ENCODE data around the gene QKI. TPM values are rescaled to one million over a fixed set of nuclear protein-coding genes. Genes with fewer than 3 reads are reported as not detected.
A peak's percentile ranks its signal among the peaks of the same experiment; 100 is the strongest.

QKI gene
- total RNA-seq, 1 donor from 2014 or later, result 234 TPM

DNA sequence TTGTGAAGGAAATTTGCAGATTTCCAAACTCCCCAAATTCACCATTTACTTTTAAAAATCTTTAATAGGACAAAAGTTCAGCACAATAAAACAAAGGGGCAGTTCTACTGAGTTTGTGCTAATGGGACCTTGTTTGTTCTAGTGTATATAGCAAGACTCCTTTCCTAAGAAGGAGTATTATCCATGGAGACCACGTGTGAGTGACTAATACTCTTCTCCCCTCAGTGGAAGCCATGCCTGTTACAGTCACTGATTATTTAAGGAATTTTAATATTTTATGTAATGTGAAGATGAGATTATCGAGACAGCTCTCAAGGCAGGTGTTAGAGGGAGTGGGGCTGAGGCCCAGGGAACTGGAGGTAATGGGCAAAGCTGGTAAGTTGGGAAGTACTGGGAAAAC lies 16.4 kb upstream of the QKI start:
- intact Hi-C loops (cut with DNase I), result loop anchor here (10.0 kb wide), 1 partner anchor 213 kb away; no protein-coding TSS in a partner anchor
- Histone ChIP-seq H3K36me3 (no peaks in the 10 kb centered on the region), H3K27me3 (no peaks in the 10 kb centered on the region), H3K4me3 (no peak overlapping the region), H3K9me3 (no peaks in the 10 kb centered on the region), H3K27ac (no peak overlapping the region), H3K4me1 (peaks cover 6% of the 10 kb centered on the region)
- ATAC-seq (no peak), DNase-seq (no peak)
- TF ChIP-seq, protein P1, sequence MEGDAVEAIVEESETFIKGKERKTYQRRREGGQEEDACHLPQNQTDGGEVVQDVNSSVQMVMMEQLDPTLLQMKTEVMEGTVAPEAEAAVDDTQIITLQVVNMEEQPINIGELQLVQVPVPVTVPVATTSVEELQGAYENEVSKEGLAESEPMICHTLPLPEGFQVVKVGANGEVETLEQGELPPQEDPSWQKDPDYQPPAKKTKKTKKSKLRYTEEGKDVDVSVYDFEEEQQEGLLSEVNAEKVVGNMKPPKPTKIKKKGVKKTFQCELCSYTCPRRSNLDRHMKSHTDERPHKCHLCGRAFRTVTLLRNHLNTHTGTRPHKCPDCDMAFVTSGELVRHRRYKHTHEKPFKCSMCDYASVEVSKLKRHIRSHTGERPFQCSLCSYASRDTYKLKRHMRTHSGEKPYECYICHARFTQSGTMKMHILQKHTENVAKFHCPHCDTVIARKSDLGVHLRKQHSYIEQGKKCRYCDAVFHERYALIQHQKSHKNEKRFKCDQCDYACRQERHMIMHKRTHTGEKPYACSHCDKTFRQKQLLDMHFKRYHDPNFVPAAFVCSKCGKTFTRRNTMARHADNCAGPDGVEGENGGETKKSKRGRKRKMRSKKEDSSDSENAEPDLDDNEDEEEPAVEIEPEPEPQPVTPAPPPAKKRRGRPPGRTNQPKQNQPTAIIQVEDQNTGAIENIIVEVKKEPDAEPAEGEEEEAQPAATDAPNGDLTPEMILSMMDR (IDR thresholded peaks at IDR 0.05), result no peak

DNA sequence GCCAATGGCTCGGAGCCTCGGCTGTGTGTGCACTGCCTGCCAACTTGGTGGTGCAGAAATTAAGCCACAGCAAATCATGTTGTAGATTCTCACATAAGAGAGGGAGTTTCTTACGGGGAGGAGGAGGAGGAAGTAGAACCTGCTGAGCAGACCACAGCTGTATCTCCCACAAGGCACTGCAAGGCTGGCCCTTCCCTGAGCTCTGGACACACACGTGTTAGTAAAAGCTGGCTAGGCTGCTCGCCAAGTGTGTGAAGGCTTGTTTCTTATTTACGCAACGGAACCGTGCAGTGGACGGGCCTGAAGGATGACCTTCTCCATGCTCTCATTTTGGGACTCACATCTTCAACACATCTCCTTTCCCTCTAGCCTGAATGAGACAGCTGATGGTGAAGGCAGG lies 15.7 kb upstream of the QKI start:
- intact Hi-C loops (cut with DNase I), result loop anchor here (10.0 kb wide), 1 partner anchor 214 kb away; no protein-coding TSS in a partner anchor
- ATAC-seq, result peak; percentile 94
- Histone ChIP-seq H3K27me3 (no peaks in the 10 kb centered on the region), H3K36me3 (no peaks in the 10 kb centered on the region), H3K27ac (no peak overlapping the region), H3K4me3 (no peak overlapping the region), H3K9me3 (no peaks in the 10 kb centered on the region), H3K4me1 (peaks cover 6% of the 10 kb centered on the region)
- peak; percentile 77 for DNase-seq
- TF ChIP-seq, protein P1 (IDR thresholded peaks at IDR 0.05), result no peak

DNA sequence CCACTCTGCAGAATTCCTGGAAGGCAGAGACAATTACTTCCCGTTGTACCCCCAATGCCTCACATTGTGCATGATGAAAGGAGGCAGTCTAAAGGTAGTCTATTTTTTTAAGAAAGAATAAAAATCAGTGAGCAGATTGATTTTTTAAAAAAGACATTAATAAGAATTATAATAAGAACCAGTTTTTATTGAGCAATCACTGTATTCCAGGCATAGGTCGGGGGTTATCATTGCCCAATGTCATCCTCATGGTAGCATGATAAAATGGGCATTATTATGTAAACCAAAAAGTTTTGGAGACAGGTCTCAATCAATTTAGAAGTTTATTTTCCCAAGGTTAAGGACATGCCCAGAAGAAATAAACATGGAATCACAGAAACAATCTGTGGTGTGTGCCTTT lies 14.0 kb upstream of the QKI start:
- Histone ChIP-seq H3K4me1 (peaks cover 17% of the 10 kb centered on the region), H3K27me3 (no peaks in the 10 kb centered on the region), H3K36me3 (no peaks in the 10 kb centered on the region), H3K9me3 (no peaks in the 10 kb centered on the region), H3K27ac (no peak overlapping the region), H3K4me3 (no peak overlapping the region)
- DNase-seq, result no peak
- TF ChIP-seq, protein P1 (IDR thresholded peaks at IDR 0.05), result no peak
- intact Hi-C loops (cut with DNase I), result no loop called here
- no peak for ATAC-seq

DNA sequence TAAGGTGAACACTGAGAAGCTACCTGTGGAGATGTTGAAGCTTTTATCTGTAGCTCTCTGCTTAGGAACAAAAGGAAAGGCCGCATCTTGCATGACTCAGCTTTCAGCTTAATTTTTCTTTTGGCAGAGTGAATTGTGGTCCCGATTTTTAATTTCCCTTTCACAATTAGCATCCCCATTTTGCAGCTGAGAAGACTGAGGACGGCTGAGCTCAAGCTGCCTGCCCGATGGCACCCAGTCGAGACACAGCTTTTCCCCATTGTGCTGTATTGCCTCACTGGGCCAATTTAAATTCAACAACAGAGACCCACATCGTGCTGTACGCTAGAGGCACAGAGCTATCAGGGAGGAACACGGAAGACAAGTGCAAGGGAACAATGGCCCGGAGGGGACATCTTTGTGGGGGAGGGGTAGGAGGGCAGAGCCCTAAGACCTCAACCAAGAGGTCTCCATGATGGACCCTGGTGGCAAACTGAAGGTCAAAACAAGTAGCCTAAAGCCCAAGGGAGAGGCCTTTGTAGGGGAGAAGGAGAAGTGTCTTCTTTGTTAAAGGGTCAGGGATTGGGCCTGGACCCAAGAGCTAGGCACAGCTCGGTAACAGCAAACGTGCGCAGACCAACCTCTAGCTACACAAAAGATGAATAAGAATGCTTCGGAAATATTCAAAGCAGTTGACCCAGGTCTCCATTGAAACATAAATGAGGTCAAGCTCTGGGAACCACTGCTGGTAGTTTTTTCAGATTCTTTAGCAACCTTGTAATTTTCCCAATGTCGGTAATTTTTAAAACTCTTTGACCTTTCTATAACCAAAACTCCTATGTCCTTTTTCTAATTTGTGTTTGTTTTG lies 13.3 kb upstream of the QKI start:
- DNase-seq, result no peak
- intact Hi-C loops (cut with DNase I), result no loop called here
- H3K27me3 ChIP-seq, result no peaks in the 10 kb centered on the region
- peaks cover 22% of the 10 kb centered on the region for H3K4me1 ChIP-seq
- TF ChIP-seq, protein P1 (IDR thresholded peaks at IDR 0.05), result no peak
- ATAC-seq, result no peak
- H3K4me3 ChIP-seq, result no peak overlapping the region
- H3K27ac ChIP-seq, result no peak overlapping the region
- no peaks in the 10 kb centered on the region for H3K9me3 ChIP-seq
- no peaks in the 10 kb centered on the region for H3K36me3 ChIP-seq

DNA sequence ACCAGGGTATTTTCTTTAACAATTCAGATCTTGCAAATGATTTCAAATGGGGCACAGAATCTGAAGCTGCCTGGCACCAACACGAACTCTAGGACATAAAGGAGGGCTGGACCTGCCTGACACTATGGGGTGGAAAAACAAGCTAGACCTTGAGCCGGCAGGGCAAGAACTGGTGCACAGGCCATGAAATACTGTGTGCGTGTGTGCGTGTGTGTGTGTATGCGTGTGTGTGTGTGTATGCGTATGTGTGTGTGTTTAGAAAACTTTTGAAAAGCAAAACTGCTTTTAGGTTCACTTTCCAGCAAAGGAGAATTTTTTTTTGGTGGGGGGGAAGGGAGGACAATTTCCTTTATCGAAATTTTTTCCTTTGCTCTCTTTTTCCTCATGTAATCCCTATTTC lies 11.9 kb upstream of the QKI start:
- no peak overlapping the region for H3K4me3 ChIP-seq
- no peak for ATAC-seq
- intact Hi-C loops (cut with DNase I), result no loop called here
- H3K27ac ChIP-seq, result no peak overlapping the region
- no peak for DNase-seq
- no peaks in the 10 kb centered on the region for H3K36me3 ChIP-seq
- no peaks in the 10 kb centered on the region for H3K27me3 ChIP-seq
- TF ChIP-seq, protein P1 (IDR thresholded peaks at IDR 0.05), result no peak
- H3K4me1 ChIP-seq, result peaks cover 22% of the 10 kb centered on the region
- H3K9me3 ChIP-seq, result no peaks in the 10 kb centered on the region

All from upper lobe of right lung (tissue), 1 donor.